Adipose tissue (tissue), 3 donors: Measurements from ENCODE around the gene KAT6B. TPM values are rescaled to one million over a fixed set of nuclear protein-coding genes. Genes with fewer than 3 reads are reported as not detected.

Experiments
- H3K27ac ChIP-seq: one replicate; pipeline ENCODE4 v1.5.1; 2013; ENCODE audit warnings: low read depth, low read length
- WGBS, 3 donors: extraction: QIAGEN DNeasy Blood & Tissue Kit; methylation state at CpG; one replicate each; pipeline ENCODE4 v1.1.7; 2013; 5-methylcytosine and 5-hydroxymethylcytosine counted together
- polyA plus RNA-seq, 3 donors: library from polyadenylated mRNA; stranded (reverse); fragments of 200-250 nt; gene quantifications; one replicate each; pipeline ENCODE4 v1.2.3, GENCODE V29; 2013
- donor health status: healthy with polysubstance abuse.
- donor health status: Bipolar disorder and iron deficiency.
- donor health status: healthy.

Gene KAT6B
- polyA plus RNA-seq, 3 donors, result 5.4 to 12.9 (median 6.8) TPM

DNA sequence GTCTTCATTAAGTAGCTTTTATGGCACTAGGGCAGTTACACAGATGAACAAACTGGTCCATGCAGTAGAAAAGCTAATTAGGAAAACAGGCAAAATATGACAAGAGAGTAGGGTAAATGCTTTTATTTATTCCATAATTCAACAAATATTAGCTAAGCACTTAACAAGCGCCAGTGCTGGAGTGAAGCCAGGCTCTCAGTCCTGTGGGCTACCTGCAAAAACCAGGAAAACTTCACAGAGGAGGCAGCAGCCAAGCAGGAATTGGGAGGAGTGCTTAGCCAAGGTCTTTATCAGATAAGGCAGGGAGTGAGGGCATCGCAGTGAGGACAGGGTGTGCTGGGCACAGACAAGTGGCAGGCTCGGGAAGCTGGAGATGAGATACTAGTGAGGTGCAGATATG is 4.9 kb upstream of the KAT6B start:
- H3K27ac ChIP-seq, result no peak overlapping the region
- 27 to 70% (median 68%) methylated on average over 3 of the region's 3 CpGs for WGBS, 3 donors

DNA sequence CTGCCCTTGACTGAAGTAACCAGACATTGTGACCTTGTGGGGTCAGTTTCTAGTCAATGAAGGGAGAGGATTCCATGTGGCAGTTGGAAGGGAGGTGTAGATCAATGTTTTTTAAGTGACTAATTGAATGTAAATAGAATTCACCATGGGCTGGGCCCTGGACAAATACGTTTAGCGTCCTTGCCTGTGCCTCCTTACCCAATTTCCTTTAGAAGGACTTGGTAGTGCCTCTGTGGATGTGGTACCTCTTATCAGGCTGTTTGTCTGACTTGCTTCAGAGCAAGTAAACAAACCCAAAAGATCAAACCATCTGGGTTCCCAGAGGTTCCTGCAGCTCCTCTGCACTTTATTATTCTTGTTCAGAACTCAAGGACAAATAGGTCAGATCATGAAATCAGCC is 4.3 kb upstream of the KAT6B start:
- H3K27ac ChIP-seq, result no peak overlapping the region
- WGBS, 3 donors, result 29 to 54% (median 50%) methylated on average over 2 of the region's 2 CpGs

DNA sequence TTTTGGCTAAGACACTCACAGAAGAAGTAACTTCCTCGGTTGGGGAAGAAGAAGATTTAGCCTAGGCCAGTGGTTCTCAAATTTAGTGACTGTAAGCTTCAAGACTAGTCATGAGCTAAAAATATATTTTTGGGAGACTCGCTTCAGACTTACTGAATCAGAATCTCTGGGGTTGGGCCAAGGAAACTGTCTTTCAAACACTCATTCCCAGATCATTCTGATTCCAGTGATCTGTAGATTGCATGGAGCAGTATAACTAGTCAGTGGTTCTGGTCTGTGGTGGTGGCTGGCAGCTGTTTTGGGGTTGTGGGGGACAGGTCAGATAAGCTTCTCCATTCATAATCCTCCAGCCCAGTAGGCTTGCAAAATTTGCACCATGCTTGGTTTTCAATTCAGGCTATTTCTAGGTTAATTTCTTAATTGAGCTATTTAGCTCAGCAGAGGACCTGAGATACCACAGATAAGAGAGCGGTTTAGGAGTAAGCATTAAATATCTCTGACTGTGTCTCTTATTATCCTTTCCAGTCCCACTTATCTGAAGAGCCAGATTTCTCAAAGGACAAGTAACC is 3.8 kb upstream of the KAT6B start:
- no peak overlapping the region for H3K27ac ChIP-seq
- 44 to 57% (median 52%) methylated on average over 3 of the region's 3 CpGs for WGBS, 3 donors

DNA sequence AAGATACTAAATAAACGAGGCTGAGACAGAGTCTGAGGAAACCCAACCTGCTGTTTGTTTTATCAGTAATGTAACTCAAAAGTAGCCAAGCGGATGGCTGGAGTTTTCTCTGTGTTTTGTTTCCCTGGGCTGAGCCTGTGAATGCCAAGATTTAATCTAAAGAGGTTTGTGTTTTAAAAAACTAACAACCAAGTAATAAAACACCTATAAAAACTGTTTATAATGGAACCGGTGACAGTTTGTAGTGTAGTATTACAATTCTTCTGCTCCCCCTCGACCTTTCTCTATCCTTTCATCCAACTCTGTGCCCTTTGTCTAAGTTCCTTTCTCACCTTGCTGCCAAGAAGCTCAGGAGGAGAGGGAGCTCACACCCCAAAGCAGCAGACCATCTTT is 2.6 kb upstream of the KAT6B start:
- 36 to 58% (median 57%) methylated on average over 4 of the region's 4 CpGs for WGBS, 3 donors

DNA sequence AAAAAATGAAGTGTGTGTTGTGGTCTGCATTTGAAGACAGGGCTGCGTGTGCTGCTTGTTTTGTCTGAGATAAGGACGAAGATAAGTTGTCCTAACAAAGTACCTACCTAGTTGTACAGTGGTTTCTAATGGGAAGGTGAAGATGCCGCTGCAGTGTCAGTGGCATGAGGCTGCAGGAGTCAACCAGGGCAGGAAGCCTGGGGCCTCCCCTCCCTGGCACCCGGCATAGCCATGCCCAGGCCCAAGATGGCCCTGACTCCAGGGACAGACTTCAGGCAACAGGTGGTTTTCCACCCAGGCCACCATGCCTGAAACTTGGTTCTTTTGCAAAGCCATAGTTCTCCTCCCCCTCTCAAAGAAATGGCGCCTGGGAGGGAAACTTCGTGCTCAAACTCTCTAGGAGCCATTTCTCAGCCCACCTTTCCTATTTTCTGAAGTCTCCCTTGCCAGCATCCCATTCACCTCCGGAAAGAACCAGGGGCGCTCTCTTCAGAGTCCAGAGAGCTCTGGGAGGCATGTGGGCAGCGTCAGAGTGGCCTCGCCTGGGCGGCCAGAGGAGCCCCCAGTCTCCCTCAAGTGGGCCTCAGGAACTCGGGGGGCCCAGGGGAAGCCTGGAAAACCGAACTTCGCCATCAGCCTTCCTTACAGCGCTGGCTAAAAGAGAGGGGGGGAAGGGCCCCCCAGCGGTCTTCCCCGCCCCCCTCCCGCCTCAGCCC is 2.1 kb upstream of the KAT6B start:
- H3K27ac ChIP-seq, result no peak overlapping the region
- 31 to 53% (median 35%) methylated on average over 16 to 18 of the region's 18 CpGs for WGBS, 3 donors

More for the DNA sequence above, 2.6 kb upstream of the KAT6B start:
- H3K27ac ChIP-seq, result no peak overlapping the region

DNA sequence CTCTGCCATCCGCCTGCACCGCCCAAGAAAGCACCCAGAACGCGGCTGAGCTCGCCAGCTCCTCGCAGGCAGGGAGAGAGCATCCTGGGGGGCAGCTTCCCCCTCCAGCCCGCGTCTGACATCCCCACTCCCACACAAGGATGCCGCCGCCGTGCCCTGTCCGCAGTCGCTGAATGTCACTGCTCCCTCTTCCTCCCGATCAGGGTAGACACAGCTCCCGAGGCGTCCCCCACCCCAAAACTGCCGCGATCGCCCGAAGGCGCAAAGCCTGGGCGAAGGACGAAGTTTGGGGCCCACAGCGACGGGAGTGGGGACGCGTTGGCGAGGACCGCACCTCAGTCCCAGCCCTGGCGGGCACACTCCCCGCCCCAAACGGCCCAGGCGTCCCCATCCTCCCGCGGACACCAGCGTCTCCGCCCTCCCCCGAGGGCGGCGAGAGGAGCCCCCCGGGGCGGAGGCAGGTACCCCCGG is 1.5 kb upstream of the KAT6B start:
- 0 to 3% (median 1%) methylated on average over 38 to 43 of the region's 43 CpGs for WGBS, 3 donors
- no peak overlapping the region for H3K27ac ChIP-seq

DNA sequence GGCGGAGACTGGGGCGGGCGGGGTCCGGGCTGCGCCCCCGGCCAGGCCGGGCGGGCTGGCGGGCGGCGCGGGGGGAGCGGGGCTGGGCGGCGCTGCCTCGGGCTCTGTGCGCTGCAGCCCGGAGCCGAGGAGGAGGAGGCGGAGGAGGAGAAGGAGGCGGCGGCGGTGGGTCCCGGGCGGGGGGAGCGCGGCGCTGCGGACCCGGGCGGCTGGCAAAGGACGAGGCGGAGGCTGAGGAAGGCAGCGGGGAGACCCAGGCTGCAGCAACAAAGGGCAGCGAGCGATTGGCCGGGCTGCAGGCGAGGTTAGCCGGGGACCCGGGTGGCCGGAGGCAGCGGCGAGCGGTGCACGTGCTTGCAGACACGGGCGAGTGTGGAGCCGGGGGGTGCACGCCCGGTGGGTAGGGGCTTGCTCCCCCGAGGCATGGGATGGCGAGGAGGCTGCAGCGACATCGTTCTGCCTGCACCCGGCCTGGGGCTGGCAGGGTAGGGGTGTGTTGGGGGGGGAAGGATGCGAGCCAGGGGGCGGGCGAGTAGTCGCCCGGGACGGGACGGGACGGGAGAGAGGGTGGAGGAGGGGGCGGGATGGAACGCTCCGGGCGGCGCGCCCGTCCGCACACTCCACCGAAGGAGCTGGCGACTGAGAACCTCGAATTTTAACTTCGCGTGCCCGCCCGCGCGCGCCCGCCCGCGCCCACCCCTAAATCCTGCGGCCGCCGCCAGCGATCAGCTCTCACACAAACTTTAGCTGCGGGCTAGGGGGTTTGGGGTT is 844 bp upstream of the KAT6B start:
- peak overlapping the region; percentile 25 for H3K27ac ChIP-seq
- 0 to 1% (median 0%) methylated on average over 57 to 87 of the region's 89 CpGs for WGBS, 3 donors

DNA sequence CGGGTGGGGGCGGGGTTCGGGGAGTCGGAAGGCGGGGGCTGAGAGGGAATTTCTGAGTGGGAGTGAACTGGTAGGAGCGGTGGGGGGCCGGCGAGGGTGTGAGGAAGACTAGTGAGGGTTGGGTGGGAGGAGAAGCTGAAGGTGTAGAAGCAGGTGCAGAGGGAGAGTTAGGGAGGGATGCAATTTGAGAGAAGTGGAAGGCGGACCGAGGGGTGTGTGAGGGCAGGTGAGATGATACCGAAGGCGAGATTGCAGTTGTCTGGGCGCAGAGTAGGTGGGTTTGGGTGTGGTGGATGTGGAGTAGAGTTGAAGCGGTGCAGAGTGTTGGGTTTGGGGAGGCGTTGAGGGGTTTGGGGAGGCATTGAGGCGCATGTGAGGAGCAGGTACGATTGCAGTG is 643 bp downstream of the KAT6B start:
- no peak overlapping the region for H3K27ac ChIP-seq
- 2 to 11% (median 9%) methylated on average over 13 to 17 of the region's 17 CpGs for WGBS, 3 donors

DNA sequence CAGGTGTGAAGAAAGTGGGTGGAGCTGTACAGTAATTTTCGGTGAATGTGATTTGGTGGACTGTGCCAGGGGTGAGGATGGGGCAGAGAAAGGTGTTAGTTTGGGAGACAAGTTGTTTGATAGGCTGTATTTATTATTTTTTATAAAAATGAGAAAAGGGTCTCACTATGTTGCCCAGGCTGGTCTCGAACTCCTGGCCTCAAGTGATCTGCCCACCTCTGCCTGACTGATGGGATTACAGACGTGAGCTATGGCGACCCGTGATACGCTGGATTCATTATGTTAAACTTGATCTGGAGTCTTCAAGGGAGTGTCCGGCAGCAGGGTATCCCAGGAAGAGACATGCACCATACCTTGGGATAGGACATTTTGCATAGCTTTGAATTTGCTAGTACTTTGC is 1.3 kb downstream of the KAT6B start:
- WGBS, 3 donors, result 85 to 92% (median 91%) methylated on average over 7 of the region's 7 CpGs
- no peak overlapping the region for H3K27ac ChIP-seq

DNA sequence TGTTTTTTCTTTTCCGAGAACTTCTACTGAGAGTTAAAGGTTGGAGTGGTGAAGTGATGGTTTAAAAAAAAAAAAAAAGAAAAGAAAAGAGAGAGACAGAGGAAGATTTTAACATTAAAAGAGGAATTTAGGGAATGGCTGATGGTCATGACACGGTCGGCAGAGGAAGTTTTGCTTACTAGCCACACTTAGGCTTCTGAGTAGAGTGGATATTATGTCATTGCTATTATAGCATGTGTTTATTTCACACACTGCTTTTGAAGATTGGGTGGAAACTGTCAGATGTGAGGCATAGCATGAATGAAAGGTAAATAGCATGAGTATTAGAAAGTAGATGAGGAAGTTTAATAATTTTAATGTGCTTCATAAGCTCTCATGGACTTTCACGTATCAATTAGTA is 2.5 kb downstream of the KAT6B start:
- H3K27ac ChIP-seq, result no peak overlapping the region
- 46 to 63% (median 60%) methylated on average over 4 of the region's 4 CpGs for WGBS, 3 donors

DNA sequence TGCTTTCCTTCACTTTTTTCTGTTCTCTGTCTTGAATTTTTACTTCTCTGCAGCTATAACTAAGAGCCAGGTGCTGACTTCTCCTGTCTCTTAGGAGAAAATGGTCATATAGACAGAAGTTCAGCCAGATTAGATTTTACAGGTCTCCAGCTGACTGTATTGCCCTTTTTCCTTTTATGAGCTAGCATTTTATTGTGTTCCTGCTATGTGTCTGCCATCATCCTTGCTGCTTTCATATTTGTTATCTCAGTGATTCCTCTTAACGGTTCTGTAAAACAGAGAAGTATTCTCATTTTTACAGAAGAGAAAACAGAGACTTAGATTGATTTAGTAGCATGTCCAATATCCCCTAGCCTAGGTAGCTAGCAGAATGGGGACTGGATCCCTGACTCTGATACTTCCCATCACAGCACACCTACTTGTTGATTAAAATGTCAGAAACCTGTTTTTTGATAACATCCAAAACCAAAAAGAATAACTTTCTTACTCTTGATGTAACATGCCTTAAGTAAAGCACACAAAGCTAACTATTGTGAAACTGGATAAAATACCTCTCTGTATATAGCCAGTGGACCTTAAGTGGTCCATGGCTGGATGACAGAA is 5.2 kb downstream of the KAT6B start:
- H3K27ac ChIP-seq, result no peak overlapping the region
- WGBS, 3 donors, result 19 to 34% (median 27%) methylated on average over 1 of the region's 1 CpG

DNA sequence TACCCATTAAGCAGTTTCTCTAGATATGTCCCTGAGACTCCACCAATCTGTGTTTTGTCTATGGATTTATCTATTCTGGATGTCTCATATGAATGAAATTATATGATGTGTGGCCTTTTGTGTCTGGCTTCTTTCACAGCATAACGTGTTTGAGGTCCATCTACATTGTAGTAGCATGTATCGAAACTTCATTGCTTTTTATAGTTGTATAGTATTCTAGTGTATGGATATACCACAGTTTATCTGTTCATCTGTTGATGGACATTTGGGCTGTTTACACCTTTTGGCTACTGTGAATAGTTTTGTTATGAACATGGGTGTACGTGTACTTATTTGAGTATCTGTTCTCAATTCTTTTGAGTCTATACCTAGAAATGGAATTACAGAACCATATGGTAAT is 9.6 kb downstream of the KAT6B start:
- WGBS, 3 donors, result 95 to 98% (median 96%) methylated on average over 3 of the region's 3 CpGs
- H3K27ac ChIP-seq, result no peak overlapping the region

DNA sequence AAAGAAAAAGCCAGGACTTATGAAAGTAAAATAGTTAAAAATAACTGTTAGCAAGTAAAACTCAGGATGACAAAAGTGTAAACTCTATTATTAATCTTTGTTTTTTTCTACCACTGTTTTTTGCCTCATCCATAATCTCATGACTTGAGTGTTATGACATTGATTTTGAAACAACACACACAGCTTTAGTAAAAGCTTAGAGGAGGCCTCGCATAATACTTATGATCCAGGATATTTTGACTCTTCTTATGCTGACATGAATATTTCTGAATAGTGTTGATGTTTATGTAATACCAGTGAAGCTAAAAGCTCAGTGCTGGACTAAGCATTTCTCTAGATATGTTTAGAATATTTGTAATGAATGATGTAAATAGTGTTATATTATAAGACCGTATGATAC is 10.5 kb downstream of the KAT6B start:
- H3K27ac ChIP-seq, result no peak overlapping the region
- 55 to 68% (median 65%) methylated on average over 2 of the region's 2 CpGs for WGBS, 3 donors

DNA sequence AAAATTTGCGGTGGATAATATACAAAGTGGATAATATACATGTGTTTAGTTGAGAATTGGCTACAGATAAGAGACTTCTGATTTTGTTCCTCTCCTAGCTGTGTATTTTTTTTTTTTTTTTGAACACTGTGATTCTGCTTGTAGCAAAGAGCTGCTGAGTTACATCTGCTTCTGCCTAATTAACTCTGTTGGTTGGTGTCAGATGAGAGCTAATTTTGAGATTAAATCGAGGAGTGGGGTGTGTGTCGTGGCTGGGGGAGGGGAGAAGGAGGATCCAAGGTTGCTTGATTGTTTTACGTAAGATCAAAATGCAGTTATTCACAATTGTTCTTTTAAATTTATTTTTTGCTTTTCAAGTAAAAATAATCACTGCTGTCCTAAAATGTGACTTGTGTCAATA is 11.3 kb downstream of the KAT6B start:
- H3K27ac ChIP-seq, result no peak overlapping the region
- 64 to 90% (median 86%) methylated on average over 4 of the region's 4 CpGs for WGBS, 3 donors

DNA sequence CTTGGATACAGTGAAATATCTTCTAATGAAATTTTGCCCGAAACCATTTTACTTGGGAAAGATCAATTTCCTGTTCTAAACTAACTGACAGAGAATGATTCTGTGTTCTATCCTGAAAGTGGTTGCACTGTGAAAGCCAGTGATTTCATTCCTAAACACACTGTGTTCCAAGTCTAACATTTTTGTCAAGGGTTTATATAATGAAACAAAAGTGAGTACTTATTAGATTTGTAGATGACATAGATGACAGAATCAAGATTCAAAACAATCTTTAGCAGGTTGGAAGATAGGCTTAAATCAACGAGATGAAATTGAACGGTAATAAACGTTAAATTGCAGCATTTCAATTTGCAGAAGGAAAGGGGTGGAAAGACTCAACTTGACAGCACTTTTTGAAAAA is 13.3 kb downstream of the KAT6B start:
- 64 to 76% (median 67%) methylated on average over 4 of the region's 4 CpGs for WGBS, 3 donors
- no peak overlapping the region for H3K27ac ChIP-seq

DNA sequence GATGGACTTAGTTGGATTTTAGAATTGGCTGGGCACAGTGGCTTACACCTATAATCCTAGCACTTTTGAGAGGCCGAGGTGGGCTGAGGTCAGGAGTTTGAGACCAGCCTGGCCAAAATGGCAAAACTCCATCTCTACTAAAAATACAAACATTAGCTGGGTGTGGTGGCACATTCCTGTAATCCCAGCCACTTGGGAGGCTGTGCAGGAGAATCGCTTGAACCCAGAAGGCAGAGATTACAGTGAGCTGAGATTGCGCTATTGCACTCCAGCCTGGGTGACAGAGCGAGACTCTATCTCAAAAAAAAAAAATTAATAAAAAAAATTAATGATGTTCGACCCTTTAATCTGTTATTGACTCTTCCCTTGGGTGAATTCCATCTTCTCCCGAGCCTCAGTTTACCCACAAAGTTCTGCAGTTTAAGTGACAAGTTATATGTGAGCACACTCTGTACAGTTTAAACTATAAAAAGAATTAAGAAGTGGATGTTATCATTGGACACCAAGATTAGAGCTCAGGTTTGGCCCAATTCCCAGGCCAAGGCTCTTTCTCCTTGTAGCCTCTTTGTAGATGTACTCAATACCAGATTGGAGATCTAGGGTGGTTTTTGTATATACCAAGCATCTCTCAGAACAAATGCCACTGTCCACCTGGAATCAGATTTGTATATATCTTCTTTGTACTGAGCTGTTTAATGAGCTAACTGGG is 15.0 kb downstream of the KAT6B start:
- WGBS, 3 donors, result 58 to 88% (median 84%) methylated on average over 6 of the region's 6 CpGs
- no peak overlapping the region for H3K27ac ChIP-seq

DNA sequence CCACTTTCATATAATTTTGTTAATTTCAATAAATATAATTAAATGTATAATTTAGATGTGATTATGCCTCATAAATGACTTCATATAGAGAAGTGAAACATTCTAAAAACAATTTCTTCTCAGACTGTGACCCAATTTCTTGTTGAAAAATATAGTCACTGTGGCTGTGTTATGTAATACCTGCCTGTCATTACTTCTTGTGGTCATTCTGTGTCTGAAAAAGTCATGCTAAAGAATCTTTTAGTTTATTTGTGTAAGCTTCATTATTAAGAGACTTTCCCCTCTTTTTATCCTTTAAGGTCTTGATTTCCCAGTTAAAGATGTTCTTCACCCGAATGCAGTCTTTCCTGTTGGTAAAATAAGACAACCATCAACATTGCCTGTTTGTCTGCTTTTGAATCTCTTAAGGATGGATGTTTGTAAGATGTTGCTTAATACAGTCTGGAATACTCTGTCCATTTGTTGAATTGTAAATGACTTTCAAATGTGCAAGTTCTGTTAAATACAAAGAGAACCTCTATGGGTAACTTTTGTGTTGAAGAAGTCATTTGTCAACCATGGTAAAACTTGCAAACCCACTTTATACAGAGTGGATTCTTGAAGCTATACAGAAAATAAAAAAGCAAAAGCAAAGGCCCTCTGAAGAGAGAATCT is 16.0 kb downstream of the KAT6B start:
- 50 to 84% (median 56%) methylated on average over 1 of the region's 1 CpG for WGBS, 3 donors
- no peak overlapping the region for H3K27ac ChIP-seq

DNA sequence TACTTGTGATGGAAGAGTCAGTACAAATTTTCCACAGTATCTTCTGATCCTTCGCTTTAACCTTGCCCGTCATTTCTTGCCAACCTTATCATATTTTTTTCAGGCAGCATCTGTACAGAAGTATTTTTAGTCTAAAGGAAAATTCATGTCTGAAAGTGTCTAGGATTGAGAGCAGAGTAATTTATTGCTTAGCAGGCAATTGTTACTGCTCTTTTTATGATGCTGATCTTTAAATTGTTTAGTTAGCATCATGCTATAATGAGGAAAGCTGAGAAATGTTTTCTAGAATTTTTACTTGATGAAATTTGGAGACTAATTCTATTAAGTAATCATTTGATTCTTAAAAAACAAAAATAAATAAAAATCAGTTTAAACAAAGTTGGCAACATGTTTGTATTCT is 20.6 kb downstream of the KAT6B start:
- 46 to 84% (median 83%) methylated on average over 2 of the region's 2 CpGs for WGBS, 3 donors
- H3K27ac ChIP-seq, result no peak overlapping the region
